GM12878 (cell line): ENCODE measurements around the gene HNRNPA2B1. TPM values are rescaled to one million over a fixed set of nuclear protein-coding genes. Genes with fewer than 3 reads are reported as not detected.

Source experiments
- ATAC-seq: fragments of 200-7000 bp; cut with Tn5 transposase; 3 replicates; pipeline ENCODE4 v1.9.1; 2020; ENCODE audit warnings: mild to moderate bottlenecking, moderate library complexity
- BruUV-seq: library from RNA; stranded (reverse); fragments of 400-500 nt; replicated peaks from 2 replicates; lab custom pipeline; 2021; lab: Mats Ljungman, UMichigan
- CTCF ChIA-PET: fragments of 300-600 bp; sonication (Branson Sonifier 250); formaldehyde crosslinking; extraction: SDS; loops from one replicate; lab custom pipeline; 2021; ENCODE audit warnings: inconsistent platforms; lab: Yijun Ruan, JAX
- POLR2A ChIA-PET: fragments of 350-600 bp; formaldehyde crosslinking; extraction: SDS; loops from one replicate; lab custom pipeline; 2021; ENCODE audit warnings: inconsistent platforms; lab: Charles Lee
- RAD21 ChIA-PET: fragments of 300-600 bp; sonication (Branson Sonifier 250); formaldehyde crosslinking; loops from one replicate; lab custom pipeline; 2023; ENCODE audit warnings: antibody characterized with exemption; ENCODE audit not compliant: unreplicated experiment; lab: Charles Lee
- SMC1A ChIA-PET: fragments of 300-600 bp; sonication (Branson Sonifier 250); formaldehyde crosslinking; loops from one replicate; lab custom pipeline; 2023; ENCODE audit not compliant: unreplicated experiment, uncharacterized antibody; lab: Charles Lee
- DNase-seq: peaks from one replicate; pipeline ENCODE4 v3.0.0-alpha.2; 2011; ENCODE audit warnings: low read depth, low spot score
- FAIRE-seq: peaks from 3 replicates; lab custom pipeline; 2011; peaks lifted over from hg19 to GRCh38; lab: Jason Lieb, UNC
- H2AFZ ChIP-seq: 2 replicates; pipeline ENCODE4 v1.6.0; 2011; ENCODE audit warnings: low read depth, low read length, control low read depth; ENCODE audit not compliant: control insufficient read depth
- H3K27ac ChIP-seq: 2 replicates; pipeline ENCODE4 v1.5.1; 2011; ENCODE audit warnings: control low read depth; ENCODE audit not compliant: control insufficient read depth, insufficient read depth
- H3K27me3 ChIP-seq, 2 experiments: replicated peaks in 1 of 2; 2 replicates each; pipeline versions ENCODE4 v1.6.0 to v1.6.1; 2011; ENCODE audit warnings: low read length in 1 of 2; ENCODE audit not compliant: control insufficient read depth in 2 of 2, insufficient read depth in 2 of 2
- H3K36me3 ChIP-seq, 2 experiments: 2 replicates each; pipeline ENCODE4 v1.5.1; 2011; ENCODE audit warnings: low read length in 1 of 2; ENCODE audit not compliant: control insufficient read depth in 2 of 2, insufficient read depth in 2 of 2
- H3K4me1 ChIP-seq: 2 replicates; pipeline ENCODE4 v1.6.1; 2011; ENCODE audit warnings: mild to moderate bottlenecking, low read length, moderate library complexity, mixed read lengths; ENCODE audit not compliant: control insufficient read depth, insufficient read depth
- H3K4me2 ChIP-seq: 2 replicates; pipeline ENCODE4 v1.6.0; 2011; ENCODE audit warnings: control low read depth; ENCODE audit not compliant: control insufficient read depth, insufficient read depth
- H3K4me3 ChIP-seq: fragments of 200-600 bp; sonication (generic); 2 replicates; pipeline ENCODE4 v1.5.1; 2016
- H3K79me2 ChIP-seq: 2 replicates; pipeline ENCODE4 v1.6.0; 2011; ENCODE audit warnings: low read length; ENCODE audit not compliant: control insufficient read depth, insufficient read depth
- H3K9ac ChIP-seq: 2 replicates; pipeline ENCODE4 v1.8.0; 2011; ENCODE audit warnings: low read length, control low read depth, mixed read lengths; ENCODE audit not compliant: control insufficient read depth, insufficient read depth
- H3K9me3 ChIP-seq: replicated peaks from 3 replicates; pipeline ENCODE4 v1.5.1; 2011; ENCODE audit warnings: mild to moderate bottlenecking, low read length; ENCODE audit not compliant: control insufficient read depth, insufficient read depth
- H4K20me1 ChIP-seq: 2 replicates; pipeline ENCODE4 v1.6.0; 2011; ENCODE audit not compliant: control insufficient read depth, insufficient read depth
- DPF2 ChIP-seq: fragments of 450-650 bp; IDR thresholded peaks from 2 replicates; pipeline ENCODE4 v1.6.1; 2017; ENCODE audit warnings: mild to moderate bottlenecking
- POLR2AphosphoS5 ChIP-seq: IDR thresholded peaks from 2 replicates; pipeline ENCODE4 v1.6.1; 2011; ENCODE audit warnings: mild to moderate bottlenecking, low read length, inconsistent platforms
- WGBS: methylation state at CpG from one replicate; pipeline ENCODE4 v1.1.6; 2016; ENCODE audit warnings: low lambda C conversion rate; ENCODE audit not compliant: insufficient replicate concordance, insufficient coverage; ENCODE audit errors: missing lambda C conversion rate; 5-methylcytosine and 5-hydroxymethylcytosine counted together
- in situ Hi-C: fragments of 300-500 bp; cut with MboI; formaldehyde crosslinking; loops from 9 replicates; pipeline ENCODE4 v1.14.3; 2018; ENCODE audit warnings: mixed read lengths
- intact Hi-C: fragments of 100-400 bp; cut with micrococcal nuclease; formaldehyde crosslinking; loops from one replicate; pipeline ENCODE4 v1.14.2; 2022; ENCODE audit not compliant: unreplicated experiment
- polyA plus RNA-seq, 11 experiments: library from polyadenylated mRNA; depleted of rRNA in 4 of 11; unstranded in 6 of 11; stranded (reverse) in 5 of 11; fragments of >200 nt; fragmentation: Nextera tagmentation in 4 of 11; fragmentation: Illumina TruSeq in 1 of 11; extraction: Ambion mirVana in 4 of 11; extraction: Trizol in 1 of 11; gene quantifications; 1 replicate in 1 of 11; 2 replicates in 10 of 11; pipeline versions ENCODE4 v1.2.1 to v1.2.3, GENCODE V29; 2011 to 2016; ENCODE audit warnings: inconsistent platforms in 2 of 11, missing spikeins in 2 of 11, low read depth in 1 of 11
- total RNA-seq, 4 experiments: library from RNA; depleted of rRNA in 3 of 4; stranded (reverse); fragments of >200 nt in 3 of 4; fragmentation: Illumina TruSeq in 1 of 4; extraction: Trizol in 1 of 4; gene quantifications; 2 replicates each; pipeline versions ENCODE4 v1.2.1 to v1.2.3, GENCODE V29; 2013 to 2021
- TF ChIP-seq, protein P1 (sequence below): fragments of 450-650 bp; IDR thresholded peaks from 2 replicates; pipeline ENCODE4 v1.6.1; 2017; ENCODE audit warnings: mild to moderate bottlenecking, moderate library complexity

Gene HNRNPA2B1
- total and polyA plus RNA-seq, 10 of the 15 experiments (the other 5 are each of a cell fraction or from before 2014, with no cell fraction given) = 295 to 1,396 (median 932) TPM

DNA sequence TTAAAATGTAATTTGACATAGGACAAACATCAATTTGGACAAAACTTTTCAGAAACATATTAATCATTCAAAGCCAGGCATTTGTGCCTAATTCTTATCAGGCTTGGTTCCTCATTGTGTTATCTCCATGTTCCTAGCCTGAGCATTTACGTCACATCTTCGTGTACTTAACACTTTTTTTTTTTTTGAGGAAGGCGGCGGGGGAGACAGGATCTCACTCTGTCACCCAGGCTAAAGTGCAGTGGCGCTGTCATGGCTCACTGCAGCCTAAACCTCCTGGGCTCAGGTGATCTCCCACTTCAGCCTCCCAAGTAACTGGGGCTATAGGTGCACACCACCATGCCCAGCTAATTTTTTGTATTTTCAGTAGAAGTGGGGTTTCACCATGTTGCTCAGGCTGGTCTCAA is 19.8 kb downstream of the HNRNPA2B1 start:
- H3K27ac ChIP-seq = no peak overlapping the region
- no peak for ATAC-seq
- POLR2A ChIA-PET = interaction anchor here (0.6 to 4.7 kb wide), 5 partner anchors 8 to 22 kb away, joined by 3 to 25 read pairs (median 7); no protein-coding TSS in a partner anchor

More for the DNA sequence above, 19.8 kb downstream of the HNRNPA2B1 start:
- Histone ChIP-seq H3K36me3 (peaks cover 0 to 6% of the 10 kb centered on the region in 2 experiments; a peak in 2 of 4 replicates), H4K20me1 (no peaks in the 10 kb centered on the region), H2AFZ (no peak overlapping the region), H3K4me1 (no peaks in the 10 kb centered on the region), H3K9ac (no peak overlapping the region), H3K79me2 (no peaks in the 10 kb centered on the region), H3K4me2 (no peak overlapping the region), H3K27me3 (no peaks in the 10 kb centered on the region), H3K4me3 (no peak overlapping the region), H3K9me3 (no peaks in the 10 kb centered on the region)
- ChIA-PET CTCF (interaction anchor here (0.8 to 5.7 kb wide), 5 partner anchors 8 to 89 kb away, joined by 3 to 25 read pairs (median 7); no protein-coding TSS in a partner anchor), SMC1A (interaction anchor here (0.6 to 3.3 kb wide), 9 partner anchors 9 to 90 kb away, joined by 3 to 17 read pairs (median 4); no protein-coding TSS in a partner anchor), RAD21 (interaction anchor here (1.3 to 2.7 kb wide), 4 partner anchors 12 to 89 kb away, joined by 3 to 17 read pairs (median 6); no protein-coding TSS in a partner anchor)
- FAIRE-seq = no peak
- 96% methylated on average over 5 of the region's 5 CpGs for WGBS
- intact Hi-C loops (no loop called here), in situ Hi-C loops (no loop called here)
- DNase-seq = no peak
- BruUV-seq = no TSS peak
- TF ChIP-seq POLR2AphosphoS5 = peak; percentile 45; the same call in 1 of the 2 replicates
- no peak for TF ChIP-seq DPF2
- TF ChIP-seq, protein P1, sequence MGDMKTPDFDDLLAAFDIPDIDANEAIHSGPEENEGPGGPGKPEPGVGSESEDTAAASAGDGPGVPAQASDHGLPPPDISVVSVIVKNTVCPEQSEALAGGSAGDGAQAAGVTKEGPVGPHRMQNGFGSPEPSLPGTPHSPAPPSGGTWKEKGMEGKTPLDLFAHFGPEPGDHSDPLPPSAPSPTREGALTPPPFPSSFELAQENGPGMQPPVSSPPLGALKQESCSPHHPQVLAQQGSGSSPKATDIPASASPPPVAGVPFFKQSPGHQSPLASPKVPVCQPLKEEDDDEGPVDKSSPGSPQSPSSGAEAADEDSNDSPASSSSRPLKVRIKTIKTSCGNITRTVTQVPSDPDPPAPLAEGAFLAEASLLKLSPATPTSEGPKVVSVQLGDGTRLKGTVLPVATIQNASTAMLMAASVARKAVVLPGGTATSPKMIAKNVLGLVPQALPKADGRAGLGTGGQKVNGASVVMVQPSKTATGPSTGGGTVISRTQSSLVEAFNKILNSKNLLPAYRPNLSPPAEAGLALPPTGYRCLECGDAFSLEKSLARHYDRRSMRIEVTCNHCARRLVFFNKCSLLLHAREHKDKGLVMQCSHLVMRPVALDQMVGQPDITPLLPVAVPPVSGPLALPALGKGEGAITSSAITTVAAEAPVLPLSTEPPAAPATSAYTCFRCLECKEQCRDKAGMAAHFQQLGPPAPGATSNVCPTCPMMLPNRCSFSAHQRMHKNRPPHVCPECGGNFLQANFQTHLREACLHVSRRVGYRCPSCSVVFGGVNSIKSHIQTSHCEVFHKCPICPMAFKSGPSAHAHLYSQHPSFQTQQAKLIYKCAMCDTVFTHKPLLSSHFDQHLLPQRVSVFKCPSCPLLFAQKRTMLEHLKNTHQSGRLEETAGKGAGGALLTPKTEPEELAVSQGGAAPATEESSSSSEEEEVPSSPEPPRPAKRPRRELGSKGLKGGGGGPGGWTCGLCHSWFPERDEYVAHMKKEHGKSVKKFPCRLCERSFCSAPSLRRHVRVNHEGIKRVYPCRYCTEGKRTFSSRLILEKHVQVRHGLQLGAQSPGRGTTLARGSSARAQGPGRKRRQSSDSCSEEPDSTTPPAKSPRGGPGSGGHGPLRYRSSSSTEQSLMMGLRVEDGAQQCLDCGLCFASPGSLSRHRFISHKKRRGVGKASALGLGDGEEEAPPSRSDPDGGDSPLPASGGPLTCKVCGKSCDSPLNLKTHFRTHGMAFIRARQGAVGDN = no peak
- TF ChIP-seq, all 136 proteins: peak for 1
